ENCODE results near the gene SRMS. TPM values are rescaled to one million over a fixed set of nuclear protein-coding genes. Genes with fewer than 3 reads are reported as not detected.

Gene SRMS
- total RNA-seq, 1 donor: not detected

GRCh38 chr20:63494420-63495166, 53.0 kb downstream of the SRMS start:
- no peak for DNase-seq (ENCODE audit: low read depth in 2 of 3, low spot score in 2 of 3)

GRCh38 chr20:63494084-63494419, 53.5 kb downstream of the SRMS start:
- DNase-seq (ENCODE audit: low read depth in 2 of 3, low spot score in 2 of 3): no peak

- DNase-seq (ENCODE audit: low read depth in 2 of 3, low spot score in 2 of 3): no peak
These were observed 54.0 kb downstream of the SRMS start for GRCh38 chr20:63493563-63494020.

DNA sequence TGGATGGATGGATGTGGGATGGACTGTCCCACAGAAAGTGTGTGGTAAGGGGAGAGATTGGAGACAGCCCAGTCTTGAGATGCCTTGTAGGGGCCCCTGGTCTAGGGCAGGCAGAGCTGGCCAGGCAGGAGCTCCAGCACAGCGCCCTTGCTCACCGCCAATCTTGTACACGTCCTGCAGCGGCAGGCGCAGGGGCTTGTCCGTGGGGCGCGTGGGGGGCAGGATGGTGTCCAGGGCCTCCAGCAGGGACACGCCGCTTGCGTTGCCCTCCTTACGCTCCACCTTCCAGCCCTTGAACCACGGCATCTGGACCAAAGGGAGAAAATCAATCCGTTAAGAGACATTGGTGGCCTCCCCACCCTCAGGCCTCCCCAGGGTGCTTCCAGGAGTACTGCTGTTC, 54.6 kb downstream of the SRMS start:
- no peak for DNase-seq (ENCODE audit: low read depth in 2 of 3, low spot score in 2 of 3)

DNA sequence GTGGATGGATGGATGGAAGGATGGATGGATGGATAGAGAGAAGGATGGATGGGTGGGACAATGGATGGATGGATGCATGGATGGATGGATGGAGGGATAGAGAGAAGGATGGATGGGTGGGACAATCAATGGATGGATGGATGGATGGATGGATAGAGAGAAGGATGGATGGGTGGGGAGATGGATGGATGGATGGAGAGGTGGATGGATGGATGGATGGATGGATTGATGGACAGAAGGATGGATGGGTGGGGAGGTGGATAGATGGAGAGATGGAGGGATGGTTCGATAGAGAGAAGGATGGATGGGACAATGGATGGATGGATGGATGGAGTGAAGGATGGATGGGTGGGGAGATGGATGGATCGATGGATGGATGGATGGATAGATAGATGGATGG, 55.0 kb downstream of the SRMS start:
- DNase-seq (ENCODE audit: low read depth in 2 of 3, low spot score in 2 of 3): no peak

GRCh38 chr20:63491635-63492230, 55.8 kb downstream of the SRMS start:
- DNase-seq (ENCODE audit: low read depth in 2 of 3, low spot score in 2 of 3): no peak

- DNase-seq (ENCODE audit: low read depth in 2 of 3, low spot score in 2 of 3): no peak
These were observed 56.5 kb downstream of the SRMS start for GRCh38 chr20:63491078-63491477.

Other genes starting within 250 kb of the SRMS start
- gene CHRNA4, start 186.4 kb downstream of the SRMS start, total RNA-seq: not detected
- 0.27 TPM for gene KCNQ2, start 75.1 kb downstream of the SRMS start, total RNA-seq
- 0.27 TPM for gene EEF1A2, start 48.7 kb downstream of the SRMS start, total RNA-seq
- gene PPDPF, start 27.0 kb downstream of the SRMS start, total RNA-seq: 87.3 TPM
- gene PTK6, start 10.4 kb downstream of the SRMS start, total RNA-seq: under 0.01 TPM
- gene FNDC11, start 6.4 kb upstream of the SRMS start, total RNA-seq: 1.3 TPM
- 69.7 TPM for gene HELZ2, start 26.5 kb upstream of the SRMS start, total RNA-seq
- 11.8 TPM for gene GMEB2, start 79.4 kb upstream of the SRMS start, total RNA-seq
- gene STMN3, start 105.7 kb upstream of the SRMS start, total RNA-seq: 97.2 TPM
- gene RTEL1, start 110.6 kb upstream of the SRMS start, total RNA-seq: 13.5 TPM
- gene TNFRSF6B, start 148.9 kb upstream of the SRMS start, total RNA-seq: 0.54 TPM
- gene ARFRP1, start 160.2 kb upstream of the SRMS start, total RNA-seq: 52.0 TPM
- gene ZGPAT, start 160.3 kb upstream of the SRMS start, total RNA-seq: 33.4 TPM
- 15.6 TPM for gene LIME1, start 188.9 kb upstream of the SRMS start, total RNA-seq
- gene SLC2A4RG, start 192.0 kb upstream of the SRMS start, total RNA-seq: 14.3 TPM